Colon (tissue), 2 donors: ENCODE data around the gene ANKDD1B.

ENCODE experiments used
- FAIRE-seq: peaks from 2 replicates; lab custom pipeline; 2012; peaks lifted over from hg19 to GRCh38; lab: Jason Lieb, UNC
- donor health status: control.
- donor health status: control.

The ANKDD1B gene

GRCh38 chr5:75616971-75617621 lies 5.8 kb downstream of the ANKDD1B start:
- FAIRE-seq, result no peak

GRCh38 chr5:75617736-75618352 lies 6.6 kb downstream of the ANKDD1B start:
- no peak for FAIRE-seq

DNA sequence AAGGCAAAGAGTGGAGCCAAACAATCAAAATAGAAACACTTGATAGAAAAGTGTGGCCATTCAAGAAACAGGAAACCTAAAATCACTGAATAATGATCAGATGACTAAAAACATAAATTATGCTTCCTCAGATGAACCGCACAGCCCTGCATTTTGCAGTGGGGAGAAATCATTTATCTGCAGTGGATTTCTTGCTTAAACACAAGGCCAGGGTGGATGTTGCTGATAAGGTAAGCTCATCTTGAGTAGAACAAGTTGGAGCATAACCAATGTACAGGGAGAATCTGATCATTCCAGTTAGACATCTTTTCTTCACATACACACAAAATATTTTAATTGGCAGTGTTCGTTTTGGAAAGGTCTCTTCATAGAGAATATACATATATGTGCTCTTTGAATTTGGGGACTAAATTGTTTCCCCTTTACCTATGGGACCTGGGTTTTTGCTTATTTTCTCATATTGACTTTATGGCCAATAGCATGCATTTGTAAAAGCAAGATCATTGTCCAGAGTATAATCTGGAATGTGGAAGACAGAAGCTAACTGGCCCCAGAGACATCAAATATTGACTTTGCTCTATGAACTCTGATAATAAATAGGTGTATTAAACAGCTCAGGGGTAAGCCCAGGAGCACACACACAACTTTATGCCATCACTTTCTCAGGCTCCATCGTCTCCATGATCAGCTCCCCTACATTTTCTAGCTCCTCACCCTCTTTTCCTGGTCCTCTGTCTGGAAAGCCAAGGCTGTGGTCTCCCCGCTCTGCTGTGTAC lies 9.1 kb downstream of the ANKDD1B start:
- no peak for FAIRE-seq

- FAIRE-seq, result peak; percentile 51
Observed at GRCh38 chr5:75622564-75622963, 11.3 kb downstream of the ANKDD1B start.

GRCh38 chr5:75623846-75624245 lies 12.6 kb downstream of the ANKDD1B start:
- FAIRE-seq, result no peak

DNA sequence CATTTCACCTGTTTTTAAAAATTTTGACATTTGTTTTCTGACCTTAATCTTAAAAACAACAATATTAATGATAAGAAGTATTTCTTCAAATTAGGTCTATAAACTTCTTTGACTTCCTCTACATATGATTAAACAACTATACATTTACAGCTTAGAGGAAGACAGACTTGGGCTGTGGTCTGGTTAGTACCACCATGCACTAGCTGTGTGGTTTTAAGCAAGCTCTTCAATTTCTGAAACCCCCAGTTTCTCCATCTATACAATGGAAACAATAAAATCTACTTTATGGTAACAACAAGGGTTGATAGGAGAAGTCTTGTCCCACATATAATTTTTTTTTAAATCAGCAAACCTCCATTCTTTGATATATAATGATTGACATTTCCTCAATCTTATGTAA lies 15.7 kb downstream of the ANKDD1B start:
- FAIRE-seq, result no peak

GRCh38 chr5:75627801-75628200 lies 16.5 kb downstream of the ANKDD1B start:
- no peak for FAIRE-seq

DNA sequence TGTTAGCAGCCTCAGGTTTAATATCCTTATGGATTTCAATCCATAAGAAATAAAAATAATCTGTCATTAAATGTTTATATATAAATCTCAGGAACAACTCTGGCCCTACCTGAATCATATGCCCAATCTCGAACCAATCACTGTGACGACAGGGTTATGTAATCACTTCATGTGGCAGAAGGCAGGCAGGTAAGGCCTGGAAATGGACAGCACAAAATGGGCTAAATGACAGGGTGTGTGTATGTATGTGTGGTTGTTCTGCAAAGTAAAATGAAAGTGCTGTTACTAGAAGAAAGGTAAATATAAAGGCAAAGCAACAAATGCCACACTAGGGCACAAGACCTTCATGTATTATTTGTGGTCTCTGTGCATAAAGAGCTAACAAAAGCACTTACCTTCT lies 19.6 kb downstream of the ANKDD1B start:
- FAIRE-seq, result no peak

DNA sequence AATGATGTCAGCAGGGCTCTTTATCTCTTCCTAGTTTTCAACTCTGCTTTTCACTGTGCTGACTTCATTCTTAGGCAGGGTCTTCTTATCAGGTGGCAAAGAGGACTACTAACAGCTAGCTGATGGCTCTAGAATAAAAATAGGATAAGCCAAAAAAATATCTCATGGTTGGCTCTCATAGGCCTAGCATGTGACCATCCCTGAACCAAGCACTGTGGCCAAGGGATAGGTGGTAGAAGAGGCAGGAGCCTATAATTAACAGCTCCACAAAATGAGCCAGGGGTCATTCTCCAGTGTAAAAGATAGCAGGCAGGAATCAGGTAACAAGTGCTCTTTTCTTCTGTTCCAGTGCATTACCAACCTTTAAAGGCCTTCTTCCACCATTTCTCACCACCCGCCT lies 21.1 kb downstream of the ANKDD1B start:
- FAIRE-seq, result no peak

DNA sequence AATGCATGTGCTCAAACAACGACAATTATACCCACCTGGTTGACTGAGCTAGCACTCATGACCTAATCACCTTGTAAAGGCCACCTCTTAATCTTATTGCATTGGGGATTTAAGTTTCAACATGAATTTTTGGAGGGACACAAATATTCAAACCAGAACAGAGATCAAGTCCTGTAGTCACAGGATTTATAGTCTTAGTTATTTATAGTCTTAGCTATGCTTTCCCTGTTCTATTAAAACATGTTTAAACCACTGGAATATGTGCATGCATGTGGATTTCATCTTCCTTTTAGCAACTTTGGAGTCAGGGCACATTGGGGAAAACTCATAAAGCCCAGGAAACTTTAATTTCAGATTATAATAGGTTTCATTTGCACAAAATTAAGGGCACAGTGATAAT lies 26.7 kb downstream of the ANKDD1B start:
- FAIRE-seq, result no peak

GRCh38 chr5:75639535-75640311 lies 28.5 kb downstream of the ANKDD1B start:
- no peak for FAIRE-seq

- FAIRE-seq, result no peak
Observed at GRCh38 chr5:75640395-75640794, 29.1 kb downstream of the ANKDD1B start.

DNA sequence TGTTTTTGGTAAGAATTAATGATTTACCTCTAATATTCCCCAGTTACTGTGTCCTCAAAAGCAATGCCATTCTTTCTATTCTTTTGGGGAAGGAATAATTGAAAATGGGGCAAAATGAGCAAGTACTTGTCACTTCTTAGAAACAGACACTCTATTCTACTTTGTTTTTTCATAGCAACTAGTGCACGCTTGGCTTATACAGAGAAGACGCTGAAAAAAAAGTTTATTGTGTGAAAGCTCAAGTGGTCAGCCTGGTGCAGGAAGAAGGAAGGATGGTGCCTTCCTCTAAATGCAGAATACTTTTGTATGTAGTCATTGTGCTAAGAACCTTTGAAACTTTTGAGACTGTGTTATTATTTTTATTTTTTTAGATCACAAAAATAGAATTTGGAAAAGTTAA lies 29.6 kb downstream of the ANKDD1B start:
- no peak for FAIRE-seq

DNA sequence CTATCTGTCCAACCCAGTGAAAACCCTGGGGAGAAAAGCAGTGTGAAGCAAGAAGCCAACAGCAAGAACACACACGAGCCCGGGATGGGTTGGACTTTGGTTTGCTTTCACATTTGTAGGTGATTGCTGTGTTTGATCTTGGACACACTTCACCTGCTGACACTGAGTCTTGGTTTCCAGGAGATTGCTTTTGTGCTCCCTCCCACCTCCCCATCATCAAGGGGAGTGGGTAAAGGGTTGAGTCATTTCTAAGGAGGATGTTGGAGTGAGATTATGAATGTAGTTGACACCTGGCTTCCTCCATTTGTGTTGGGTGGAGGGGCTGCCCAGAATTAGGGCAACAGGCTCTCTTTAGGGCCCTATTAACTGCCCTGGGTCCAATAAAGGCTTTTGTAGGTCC lies 37.5 kb downstream of the ANKDD1B start:
- no peak for FAIRE-seq

DNA sequence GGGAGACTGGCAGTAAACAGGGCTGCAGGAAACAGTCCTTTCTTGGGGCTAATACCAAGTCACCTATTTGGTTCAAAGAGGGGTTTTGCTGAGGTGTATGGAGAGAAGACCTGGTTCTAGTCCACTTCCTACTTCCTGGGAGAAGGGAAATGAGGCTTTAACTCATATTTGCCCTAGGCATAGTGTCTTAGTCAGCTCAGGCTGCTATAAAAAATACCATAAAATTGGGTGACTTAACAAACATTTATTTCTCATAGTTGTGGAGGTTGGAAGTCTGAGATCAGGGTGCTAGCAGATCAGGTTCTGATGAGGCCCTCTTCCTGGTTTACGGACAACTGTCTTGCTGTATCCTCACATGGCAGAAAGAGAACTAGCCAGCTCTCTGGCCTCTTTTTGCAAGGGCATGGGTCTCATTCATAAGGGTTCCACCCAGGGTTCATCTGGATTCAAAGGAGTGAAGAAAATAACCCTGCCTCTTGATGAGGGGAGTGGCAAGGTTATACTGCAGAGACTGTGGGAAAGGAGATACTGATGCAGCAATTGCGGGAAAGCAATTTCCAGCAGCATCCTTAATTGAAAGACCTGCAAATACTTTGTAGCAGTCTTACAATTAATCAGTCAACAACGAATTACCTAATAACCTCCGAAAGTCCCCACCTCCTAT lies 40.5 kb downstream of the ANKDD1B start:
- no peak for FAIRE-seq

GRCh38 chr5:75653521-75653920 lies 42.3 kb downstream of the ANKDD1B start:
- no peak for FAIRE-seq

DNA sequence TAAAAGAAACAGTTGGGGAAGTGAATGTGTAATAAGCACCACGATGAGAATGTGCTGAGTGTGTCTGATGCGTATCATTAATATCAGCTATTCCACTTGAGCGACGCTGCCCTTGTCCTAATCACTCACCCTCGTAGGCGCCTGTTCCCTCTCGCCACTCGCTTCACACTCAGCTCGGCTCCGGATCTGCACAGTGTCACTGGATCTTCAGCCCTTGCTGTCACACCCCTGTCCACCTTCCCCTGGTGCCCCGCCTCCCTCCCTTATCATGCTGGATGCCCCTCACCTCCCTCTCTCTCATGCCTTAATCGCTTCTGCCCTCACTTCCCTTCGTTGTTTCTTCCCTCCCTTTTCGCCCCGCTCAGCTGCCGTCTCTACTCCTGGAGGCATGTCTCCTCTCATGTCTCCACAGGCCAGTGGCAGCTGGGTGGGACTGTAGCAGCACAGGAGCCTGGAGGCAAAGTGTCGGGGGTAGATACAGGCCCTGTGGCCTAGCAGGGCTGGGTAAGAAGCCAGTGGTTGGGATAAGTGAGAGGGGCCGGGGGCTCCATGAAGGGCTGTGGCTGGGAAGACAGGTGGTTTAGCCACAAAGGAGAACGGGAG lies 43.5 kb downstream of the ANKDD1B start:
- no peak for FAIRE-seq

GRCh38 chr5:75656311-75657003 lies 45.2 kb downstream of the ANKDD1B start:
- FAIRE-seq, result no peak

DNA sequence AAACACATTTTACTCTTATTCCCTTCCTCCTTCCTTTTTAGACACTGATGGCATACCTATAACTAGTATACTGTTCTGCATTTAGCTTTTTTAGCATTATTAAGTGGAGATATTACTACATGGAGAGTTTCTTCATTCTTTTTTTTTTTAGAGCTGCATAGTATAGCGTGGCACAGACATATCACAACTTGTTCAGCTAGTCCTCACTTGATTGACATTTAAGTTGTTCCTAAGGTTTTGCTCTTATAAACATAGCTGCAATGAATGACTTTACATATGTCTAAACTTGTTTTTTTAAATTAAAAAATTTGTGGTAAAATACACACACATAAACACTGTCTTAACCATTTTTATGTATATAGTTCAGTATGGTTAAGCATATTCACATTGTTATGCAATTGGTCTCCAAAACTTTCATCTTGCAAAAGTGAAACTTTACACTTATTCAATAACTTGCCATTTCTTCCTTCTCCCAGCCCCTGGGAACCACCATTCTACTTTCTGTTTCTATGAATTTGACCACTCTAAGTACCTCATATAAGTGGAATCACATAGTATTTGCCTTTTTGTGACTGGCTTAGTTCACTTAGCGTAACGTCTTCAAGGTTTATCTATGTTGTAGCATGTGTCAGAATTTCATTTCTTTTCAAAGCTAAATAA lies 48.7 kb downstream of the ANKDD1B start:
- no peak for FAIRE-seq

- no peak for FAIRE-seq
Observed at GRCh38 chr5:75660678-75661465, 49.6 kb downstream of the ANKDD1B start.
